Adrenal gland (tissue), 5 donors: ENCODE measurements around the gene EYA3.

Experiments used
- CTCF ChIP-seq, 6 experiments: fragments of 450-650 bp in 4 of 6; fragments of 200-600 bp in 2 of 6; sonication (generic) in 1 of 6; IDR thresholded peaks; 1 replicate in 5 of 6; 2 replicates in 1 of 6; pipeline versions ENCODE4 v1.5.1 to v1.8.0; 2016 to 2021; ENCODE audit warnings: antibody characterized with exemption in 6 of 6, mild to moderate bottlenecking in 2 of 6, moderate library complexity in 1 of 6
- POLR2A ChIP-seq, 2 donors: fragments of 450-650 bp; IDR thresholded peaks; one replicate each; pipeline ENCODE4 v1.6.1; 2017; ENCODE audit warnings: antibody characterized with exemption in 2 of 2, mild to moderate bottlenecking in 2 of 2, moderate library complexity in 1 of 2
- donor health status: DM: no; HTN: no; CAD: no.

DNA sequence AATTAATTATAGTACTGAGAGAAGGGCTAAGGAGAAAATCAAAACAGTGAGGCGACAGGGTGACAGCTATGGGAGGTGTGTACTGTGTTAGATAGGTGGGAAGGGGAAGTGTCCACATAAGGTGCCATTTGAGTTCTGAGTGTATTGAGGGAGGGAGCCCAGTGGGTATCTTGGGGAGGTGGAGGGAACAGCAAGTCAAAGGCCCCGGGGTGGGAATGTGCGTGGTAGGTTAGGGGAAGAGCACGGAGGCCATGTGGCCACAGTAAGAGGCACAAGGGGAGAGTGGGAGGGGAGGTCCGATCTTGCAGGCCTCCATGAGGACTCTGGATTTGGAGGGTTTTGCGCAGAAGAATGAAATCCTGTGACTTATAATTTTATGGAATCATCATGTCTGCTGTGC, 131.6 kb downstream of the EYA3 start:
- TF ChIP-seq POLR2A (IDR thresholded peaks at IDR 0.05) (no peak), CTCF (IDR thresholded peaks at IDR 0.05) (no peak)
